ENCODE data around the gene CDKN1C.

DNA sequence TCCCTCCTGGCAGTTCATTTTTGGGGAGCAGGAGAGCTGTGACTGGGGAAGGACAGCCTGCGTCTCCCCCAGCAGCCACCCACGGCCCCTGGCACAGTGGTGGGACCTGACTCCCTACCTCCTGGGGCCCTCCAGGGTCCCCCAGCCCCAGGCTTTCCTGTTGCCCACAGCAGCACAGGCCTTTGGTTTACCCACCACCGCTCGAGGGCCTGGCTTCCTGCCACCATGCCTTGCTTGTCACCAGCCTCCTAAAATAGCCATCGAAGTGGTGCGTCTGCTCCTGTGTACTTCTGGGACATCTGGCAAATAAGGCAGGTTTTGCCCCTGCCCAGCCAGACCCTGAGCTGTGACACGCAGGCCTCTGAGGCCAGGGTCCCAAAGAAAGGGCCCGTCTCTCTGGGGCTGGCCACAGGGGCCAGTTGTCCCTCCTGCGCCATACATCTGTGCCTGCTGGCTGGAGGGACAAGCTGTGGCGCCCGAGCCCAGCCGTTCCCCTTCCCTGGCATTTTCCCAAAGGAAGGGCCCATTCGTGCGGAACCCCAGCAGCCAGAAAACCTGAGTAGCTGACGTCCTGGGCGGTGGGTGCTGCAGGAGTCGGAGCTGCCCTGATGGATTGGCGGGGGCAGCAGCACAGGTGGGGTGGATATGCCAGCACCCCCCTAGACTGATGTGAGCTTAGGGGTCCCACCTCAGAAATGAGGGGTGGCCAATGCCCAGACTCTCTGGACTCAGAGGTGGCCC lies 29.1 kb upstream of the CDKN1C start:
- TF ChIP-seq, protein P1, sequence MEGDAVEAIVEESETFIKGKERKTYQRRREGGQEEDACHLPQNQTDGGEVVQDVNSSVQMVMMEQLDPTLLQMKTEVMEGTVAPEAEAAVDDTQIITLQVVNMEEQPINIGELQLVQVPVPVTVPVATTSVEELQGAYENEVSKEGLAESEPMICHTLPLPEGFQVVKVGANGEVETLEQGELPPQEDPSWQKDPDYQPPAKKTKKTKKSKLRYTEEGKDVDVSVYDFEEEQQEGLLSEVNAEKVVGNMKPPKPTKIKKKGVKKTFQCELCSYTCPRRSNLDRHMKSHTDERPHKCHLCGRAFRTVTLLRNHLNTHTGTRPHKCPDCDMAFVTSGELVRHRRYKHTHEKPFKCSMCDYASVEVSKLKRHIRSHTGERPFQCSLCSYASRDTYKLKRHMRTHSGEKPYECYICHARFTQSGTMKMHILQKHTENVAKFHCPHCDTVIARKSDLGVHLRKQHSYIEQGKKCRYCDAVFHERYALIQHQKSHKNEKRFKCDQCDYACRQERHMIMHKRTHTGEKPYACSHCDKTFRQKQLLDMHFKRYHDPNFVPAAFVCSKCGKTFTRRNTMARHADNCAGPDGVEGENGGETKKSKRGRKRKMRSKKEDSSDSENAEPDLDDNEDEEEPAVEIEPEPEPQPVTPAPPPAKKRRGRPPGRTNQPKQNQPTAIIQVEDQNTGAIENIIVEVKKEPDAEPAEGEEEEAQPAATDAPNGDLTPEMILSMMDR (IDR thresholded peaks at IDR 0.05) = no peak
- TF ChIP-seq POLR2A (IDR thresholded peaks at IDR 0.05) = no peak
